Cardiac septum (tissue), 1 donor: Measurements from ENCODE around the gene RSPH10B2. TPM values are rescaled to one million over a fixed set of nuclear protein-coding genes. Genes with fewer than 3 reads are reported as not detected.
A peak's percentile ranks its signal among the peaks of the same experiment; 100 is the strongest.
"Not testable (repeated sequence)": the region's sequence is repeated elsewhere in the genome, so short reads cannot be mapped to it uniquely, and the experiment has no call there.

Experiments used
- DNase-seq: peaks from one replicate; pipeline ENCODE4 v3.0.0-alpha.2; 2020; ENCODE audit warnings: low spot score
- intact Hi-C: fragments of 100-400 bp; cut with DNase I; formaldehyde crosslinking; loops from one replicate; pipeline ENCODE4 v1.14.0; 2022
- long read RNA-seq: library from polyadenylated mRNA; unstranded; transcript quantifications from one replicate; pipeline ENCODE4 v2.0.0, GENCODE V29; 2021
- total RNA-seq: library from RNA; stranded (reverse); fragmentation: NEBNext Ultra II Directional; extraction: Animal tissue kit (Norgen Biotek cat#: 25700); gene quantifications from one replicate; pipeline ENCODE4 v1.2.1, GENCODE V29; 2021
- donor health status: DM: no; HTN: no; CAD: no.

RSPH10B2 gene
- total RNA-seq = 0.19 TPM
- long read RNA-seq = 0 reads

GRCh38 chr7:6753964-6754363 is at the start of gene RSPH10B2:
Gene RSPH10B2, plus strand, starts transcription at chr7:6754103. Its CDS starts 3,575 bp downstream, at chr7:6757678.
- intact Hi-C loops, DNase-seq: not testable (repeated sequence)

DNA sequence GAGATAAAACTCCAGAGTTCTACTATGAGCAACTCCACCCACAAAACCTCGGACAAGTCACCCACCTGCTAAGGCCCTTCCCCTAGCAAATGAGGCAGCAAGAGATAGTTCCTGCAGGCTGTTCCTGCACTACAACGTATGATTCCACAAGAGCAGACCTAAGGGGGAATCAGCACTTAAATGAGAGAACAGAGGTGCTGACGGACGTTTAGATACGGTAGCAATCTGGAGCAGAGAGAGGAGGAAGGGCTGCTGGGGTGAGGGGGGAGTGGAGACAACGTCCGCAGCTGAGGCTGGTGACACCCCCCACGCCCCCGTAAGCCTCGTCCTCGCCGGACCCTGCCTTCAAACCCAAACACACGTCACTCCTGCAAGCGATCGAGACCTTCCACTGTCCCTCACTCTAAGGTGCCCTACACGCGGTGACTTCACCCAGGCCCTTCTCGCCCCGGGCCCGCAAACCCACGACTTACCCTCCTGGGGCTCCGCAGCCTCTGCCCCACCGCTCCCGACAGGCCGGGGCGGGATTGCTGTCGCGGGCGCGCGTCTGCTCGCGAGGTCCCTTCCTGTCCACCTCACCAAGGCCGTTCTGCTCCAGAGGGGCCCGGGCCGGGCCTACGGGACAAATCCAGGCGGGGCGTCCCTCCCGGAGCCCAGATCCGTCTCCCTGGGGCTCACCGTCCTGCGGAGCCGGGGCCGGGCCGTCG is 47.8 kb upstream of the RSPH10B2 start:
- no peak for DNase-seq
- intact Hi-C loops = loop anchor here (5.0 kb wide), 1 partner anchor 129 kb away; the partner anchor contains the start of gene ZDHHC4

GRCh38 chr7:6706666-6707407 is 47.1 kb upstream of the RSPH10B2 start, which contains the start of gene ZNF12:
Gene ZNF12, minus strand, starts transcription at chr7:6706947. Its CDS starts 1,774 bp downstream, at chr7:6705173.
- intact Hi-C loops = loop anchor here (1.0 to 5.0 kb wide), 2 partner anchors 22 to 130 kb away; partner anchors contain the start of gene ZDHHC4
- DNase-seq = peak; percentile 98

- intact Hi-C loops = loop anchor here (5.0 kb wide), 1 partner anchor 131 kb away; the partner anchor contains the start of gene ZDHHC4
- DNase-seq = no peak
Observed at GRCh38 chr7:6708304-6708703, 45.6 kb upstream of the RSPH10B2 start.

DNA sequence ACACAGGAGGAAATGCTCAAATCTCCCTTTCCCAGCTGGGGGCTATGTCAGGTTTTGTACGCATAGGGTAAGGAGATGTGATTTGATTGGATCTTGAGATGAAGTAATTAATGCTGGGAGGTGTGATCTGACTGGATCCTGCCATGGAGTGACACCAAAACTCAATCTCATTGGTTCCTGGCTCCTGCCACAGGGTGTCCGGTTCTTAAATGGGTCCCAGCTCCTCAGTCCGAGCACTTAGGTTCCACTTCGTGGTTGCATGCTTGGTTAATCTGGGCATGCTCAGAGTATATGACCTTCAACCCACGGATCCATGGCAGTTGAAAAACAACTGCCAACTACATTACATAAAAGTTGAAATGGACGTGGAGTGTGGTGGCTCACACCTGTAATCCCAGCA is 44.1 kb upstream of the RSPH10B2 start:
- no peak for DNase-seq
- intact Hi-C loops = loop anchor here (5.0 kb wide), 1 partner anchor 133 kb away; the partner anchor contains the start of gene ZDHHC4

DNA sequence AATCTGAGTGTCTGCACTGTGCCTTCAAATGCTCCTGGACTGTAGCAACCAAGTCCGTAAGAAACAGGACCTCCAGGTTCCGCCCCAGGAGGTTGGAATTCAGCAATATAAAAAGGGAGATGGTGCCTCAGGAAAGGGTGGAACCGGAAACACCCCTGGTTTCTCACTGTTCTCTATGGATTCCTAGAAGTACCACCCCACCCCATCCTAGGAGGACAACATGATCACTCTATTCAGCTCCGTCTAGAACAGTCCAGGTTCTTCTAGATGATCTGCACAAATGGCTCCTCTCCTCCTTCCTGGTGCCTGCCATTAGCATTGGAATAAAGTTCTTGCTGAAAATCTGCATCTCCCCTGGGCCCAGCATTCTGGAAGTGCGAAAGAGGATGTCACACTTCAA is 39.5 kb upstream of the RSPH10B2 start:
- DNase-seq = no peak
- intact Hi-C loops = no loop called here

DNA sequence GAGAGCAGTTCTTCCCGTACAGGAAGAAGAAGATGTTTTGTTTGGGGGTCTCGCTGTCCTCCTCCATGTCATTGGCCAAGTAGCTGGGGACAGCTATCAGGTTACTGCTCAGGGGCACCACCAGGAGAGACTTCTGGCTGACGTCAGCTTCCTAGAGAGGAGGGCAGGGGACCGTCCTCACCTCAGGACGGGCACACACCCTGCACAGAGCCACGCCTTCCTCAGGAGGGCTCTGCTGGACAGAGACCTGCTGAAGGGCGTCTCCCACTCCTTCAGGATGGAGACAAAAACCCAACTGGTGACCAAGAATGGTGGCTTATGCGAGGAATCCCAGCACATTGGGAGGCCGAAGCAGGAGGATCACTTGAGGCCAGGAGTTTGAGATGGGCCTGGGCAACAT is 38.0 kb upstream of the RSPH10B2 start:
- intact Hi-C loops, DNase-seq: not testable (repeated sequence)

GRCh38 chr7:6718124-6718523 is 35.8 kb upstream of the RSPH10B2 start:
- intact Hi-C loops = no loop called here
- no peak for DNase-seq

- intact Hi-C loops, DNase-seq: not testable (repeated sequence)
Observed at GRCh38 chr7:6724351-6724750, 29.6 kb upstream of the RSPH10B2 start.

DNA sequence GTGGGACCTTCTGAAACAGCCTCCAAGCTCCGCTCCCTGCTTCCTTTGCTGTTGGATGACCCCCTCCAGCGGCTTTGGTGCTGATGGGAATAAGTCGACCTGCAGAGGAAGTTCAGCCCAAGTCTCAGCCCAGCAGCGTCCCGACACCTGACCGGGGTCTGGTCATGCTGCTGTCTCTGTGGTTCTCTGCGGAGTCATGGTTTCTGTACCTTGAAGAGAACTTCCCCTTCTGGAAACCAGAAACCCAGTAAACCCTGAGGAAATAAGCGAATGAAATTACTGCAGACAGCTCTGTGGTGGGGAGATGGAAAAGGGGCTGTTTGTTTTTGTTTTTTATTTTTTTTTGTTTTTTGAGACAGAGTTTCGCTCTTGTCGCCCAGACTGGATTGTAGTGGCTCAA is 28.9 kb upstream of the RSPH10B2 start:
- no peak for DNase-seq
- intact Hi-C loops = no loop called here

- intact Hi-C loops, DNase-seq: not testable (repeated sequence)
Observed at GRCh38 chr7:6726341-6726740, 27.6 kb upstream of the RSPH10B2 start.

DNA sequence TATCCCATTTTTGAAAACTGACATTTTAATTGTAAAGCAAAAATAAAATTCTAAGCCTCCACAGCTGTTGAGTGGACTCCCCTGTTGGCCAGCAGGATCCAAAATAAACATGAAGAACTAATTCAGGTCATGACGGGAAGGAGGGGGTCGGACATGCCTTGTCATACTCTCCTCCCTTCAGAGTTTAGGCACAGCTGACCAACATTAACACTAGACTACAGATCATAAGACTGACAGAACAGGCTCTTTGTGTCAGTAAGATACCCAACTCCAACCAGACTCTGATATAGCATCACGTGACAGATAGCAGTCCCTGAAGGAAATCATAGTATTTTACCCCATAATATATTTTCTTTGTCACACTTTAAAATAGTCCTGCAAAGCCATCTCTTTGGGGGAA is 26.2 kb upstream of the RSPH10B2 start:
- no peak for DNase-seq

GRCh38 chr7:6728893-6729491 is 24.9 kb upstream of the RSPH10B2 start:
- intact Hi-C loops = loop anchor here (1.0 kb wide), 1 partner anchor 22 kb away; no protein-coding TSS in a partner anchor
- DNase-seq = not testable (repeated sequence)

More for the DNA sequence above, 26.2 kb upstream of the RSPH10B2 start:
- intact Hi-C loops = no loop called here

- peak; percentile 95 for DNase-seq
- intact Hi-C loops = loop anchor here (1.0 kb wide), 1 partner anchor 22 kb away; no protein-coding TSS in a partner anchor
Observed at GRCh38 chr7:6729492-6730342, 24.2 kb upstream of the RSPH10B2 start.

DNA sequence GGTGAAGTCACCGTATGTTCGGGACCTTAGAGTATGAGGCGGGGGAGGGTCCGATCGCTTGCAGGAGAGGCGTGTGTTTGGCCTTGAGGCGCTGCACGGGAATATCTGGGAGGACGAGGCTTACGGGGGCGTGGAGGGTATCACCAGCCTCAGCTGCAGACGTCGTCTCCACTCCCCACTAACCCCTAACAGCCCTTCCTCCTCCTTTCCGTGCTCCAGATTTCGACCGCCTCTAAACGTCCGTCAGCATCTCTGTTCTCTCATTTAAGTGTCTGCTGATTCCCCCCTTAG is 23.6 kb upstream of the RSPH10B2 start:
- intact Hi-C loops = no loop called here

GRCh38 chr7:6738415-6738814 is 15.5 kb upstream of the RSPH10B2 start:
- not testable (repeated sequence) for DNase-seq

More for the DNA sequence above, 23.6 kb upstream of the RSPH10B2 start:
- no peak for DNase-seq

DNA sequence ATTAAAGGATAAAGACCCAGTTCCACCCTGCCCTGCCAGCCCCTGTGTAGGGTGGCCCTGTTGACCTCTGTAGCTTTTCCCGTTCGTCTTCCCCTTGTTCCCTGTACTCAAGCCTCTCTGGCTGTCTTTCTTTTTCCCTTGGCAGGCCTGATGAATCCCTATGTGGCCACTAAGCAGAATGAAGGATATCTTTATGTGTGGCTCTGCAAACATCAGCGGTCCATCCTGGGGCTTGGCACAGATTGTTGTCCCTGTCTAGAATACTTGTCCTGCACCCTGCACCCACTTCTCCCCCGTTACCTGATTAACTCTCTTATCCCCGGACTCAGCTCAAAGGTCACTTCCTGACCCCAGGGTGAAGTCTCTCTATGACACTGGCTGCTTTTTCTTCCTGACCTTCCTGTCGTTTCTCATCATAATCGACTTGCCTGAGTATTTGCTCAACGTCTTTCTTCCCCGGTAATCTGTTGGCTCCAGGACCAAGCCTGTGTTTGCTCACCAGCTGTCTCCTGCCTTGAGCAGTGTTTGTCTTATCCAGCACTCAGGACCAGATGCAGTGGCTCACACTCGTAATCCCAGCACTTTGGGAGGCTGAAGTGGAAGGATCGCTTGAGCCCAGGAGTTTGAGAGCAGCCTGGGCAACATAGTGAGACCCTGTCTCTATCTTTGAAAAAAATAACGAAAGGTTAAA is 9.3 kb upstream of the RSPH10B2 start:
- intact Hi-C loops, DNase-seq: not testable (repeated sequence)

More at GRCh38 chr7:6738415-6738814, 15.5 kb upstream of the RSPH10B2 start:
- intact Hi-C loops = not testable (repeated sequence)

GRCh38 chr7:6749335-6749734 is 4.6 kb upstream of the RSPH10B2 start:
- intact Hi-C loops, DNase-seq: not testable (repeated sequence)
